ENCODE results near the gene GLDN.

DNA sequence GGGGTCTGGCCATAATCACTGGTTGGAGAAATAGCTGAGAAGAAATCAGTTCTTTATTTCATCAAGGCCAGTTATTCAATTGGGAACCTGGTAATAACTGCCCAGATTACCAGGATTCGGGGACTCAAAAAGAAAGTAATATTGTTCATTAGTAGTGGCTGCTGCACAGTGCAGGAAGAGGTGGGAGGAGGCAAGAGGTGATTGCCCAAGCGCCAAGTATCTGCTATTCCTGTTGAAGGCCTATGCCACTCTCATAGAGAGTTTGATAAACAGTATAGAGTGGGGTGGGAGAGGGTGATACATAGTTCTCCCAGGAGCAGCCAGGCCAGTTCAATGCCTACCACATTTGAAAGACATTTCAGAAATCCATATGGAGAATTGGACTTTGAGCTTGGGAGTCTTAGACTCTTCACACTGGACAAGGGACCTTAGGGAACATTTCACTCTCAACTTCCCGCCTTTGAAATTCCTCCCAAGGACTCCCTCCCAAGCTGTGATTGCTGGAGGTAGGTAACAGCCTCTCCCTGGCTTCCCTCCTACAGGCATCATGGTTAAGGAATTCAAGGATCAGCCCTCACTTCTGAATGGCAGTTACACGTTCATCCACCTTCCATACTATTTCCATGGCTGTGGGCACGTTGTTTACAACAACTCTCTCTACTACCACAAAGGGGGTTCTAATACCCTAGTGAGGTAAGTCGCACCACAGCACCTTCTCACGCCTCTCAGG is 59.8 kb downstream of the GLDN start:
- TF ChIP-seq, protein P1, sequence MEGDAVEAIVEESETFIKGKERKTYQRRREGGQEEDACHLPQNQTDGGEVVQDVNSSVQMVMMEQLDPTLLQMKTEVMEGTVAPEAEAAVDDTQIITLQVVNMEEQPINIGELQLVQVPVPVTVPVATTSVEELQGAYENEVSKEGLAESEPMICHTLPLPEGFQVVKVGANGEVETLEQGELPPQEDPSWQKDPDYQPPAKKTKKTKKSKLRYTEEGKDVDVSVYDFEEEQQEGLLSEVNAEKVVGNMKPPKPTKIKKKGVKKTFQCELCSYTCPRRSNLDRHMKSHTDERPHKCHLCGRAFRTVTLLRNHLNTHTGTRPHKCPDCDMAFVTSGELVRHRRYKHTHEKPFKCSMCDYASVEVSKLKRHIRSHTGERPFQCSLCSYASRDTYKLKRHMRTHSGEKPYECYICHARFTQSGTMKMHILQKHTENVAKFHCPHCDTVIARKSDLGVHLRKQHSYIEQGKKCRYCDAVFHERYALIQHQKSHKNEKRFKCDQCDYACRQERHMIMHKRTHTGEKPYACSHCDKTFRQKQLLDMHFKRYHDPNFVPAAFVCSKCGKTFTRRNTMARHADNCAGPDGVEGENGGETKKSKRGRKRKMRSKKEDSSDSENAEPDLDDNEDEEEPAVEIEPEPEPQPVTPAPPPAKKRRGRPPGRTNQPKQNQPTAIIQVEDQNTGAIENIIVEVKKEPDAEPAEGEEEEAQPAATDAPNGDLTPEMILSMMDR (IDR thresholded peaks at IDR 0.05 in 4 of 5, conservative IDR thresholded peaks at IDR 0.05 in 1 of 5) = no peak
- TF ChIP-seq POLR2A (IDR thresholded peaks at IDR 0.05) = no peak
